GM21576 (cell line): Measurements from ENCODE around the gene MBD5.

Source experiments
- ATAC-seq: cut with Tn5 transposase; IDR thresholded peaks from one replicate; pipeline ENCODE4 v1.9.1; 2021; ENCODE audit warnings: mild to moderate bottlenecking, moderate library complexity; ENCODE audit not compliant: unreplicated experiment

The MBD5 gene

DNA sequence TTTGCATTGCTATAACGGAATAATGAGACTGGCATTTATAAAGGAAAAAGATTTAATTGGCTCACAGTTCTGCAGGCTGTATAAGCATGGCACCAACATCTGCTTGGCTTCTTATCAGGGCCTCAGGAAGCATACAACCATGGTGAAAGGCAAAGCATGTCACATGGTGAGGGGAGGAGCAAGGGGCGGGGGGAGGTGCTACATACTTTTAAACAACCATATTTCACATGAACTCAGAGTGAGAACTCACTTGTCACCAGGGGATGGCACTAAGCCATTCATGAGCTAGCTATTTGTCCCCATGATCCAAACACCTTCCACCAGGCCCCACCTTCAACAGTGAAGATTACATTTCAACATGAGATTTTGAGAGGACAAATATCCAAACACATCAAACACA is 188.7 kb downstream of the MBD5 start:
- ATAC-seq, result no peak

DNA sequence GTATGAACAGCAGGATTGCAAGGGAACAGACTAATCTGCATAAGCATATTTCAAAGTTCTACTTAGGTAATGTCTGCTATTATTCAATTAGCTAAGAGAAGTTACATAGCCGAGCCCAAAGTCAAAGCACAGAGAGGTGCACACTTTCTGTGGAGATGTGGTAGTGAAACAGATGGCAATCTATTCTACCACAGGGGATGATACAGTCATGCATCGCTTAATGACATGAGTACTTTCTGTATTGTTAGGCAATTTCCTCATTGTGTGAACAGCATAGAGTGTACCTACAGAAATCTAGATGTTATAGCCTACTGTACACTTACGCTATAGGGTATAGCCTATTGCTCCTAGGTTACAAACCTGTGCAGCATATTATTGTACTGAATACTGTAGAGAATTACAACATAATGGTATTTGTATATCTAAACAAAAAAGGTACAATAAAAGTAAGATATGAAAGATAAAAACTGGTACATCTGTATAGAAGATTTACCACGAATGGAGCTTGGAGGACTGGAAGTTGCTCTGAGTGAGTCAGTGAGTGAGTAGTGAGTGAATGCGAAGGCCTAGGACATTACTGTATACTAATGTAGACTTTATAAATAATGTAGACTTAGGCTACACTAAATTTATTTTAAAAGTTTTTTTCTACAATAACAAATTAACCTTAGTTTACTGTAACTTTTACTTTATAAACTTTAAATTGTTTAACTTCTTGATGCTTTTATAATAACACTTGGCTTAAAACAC is 197.6 kb downstream of the MBD5 start:
- ATAC-seq, result no peak

DNA sequence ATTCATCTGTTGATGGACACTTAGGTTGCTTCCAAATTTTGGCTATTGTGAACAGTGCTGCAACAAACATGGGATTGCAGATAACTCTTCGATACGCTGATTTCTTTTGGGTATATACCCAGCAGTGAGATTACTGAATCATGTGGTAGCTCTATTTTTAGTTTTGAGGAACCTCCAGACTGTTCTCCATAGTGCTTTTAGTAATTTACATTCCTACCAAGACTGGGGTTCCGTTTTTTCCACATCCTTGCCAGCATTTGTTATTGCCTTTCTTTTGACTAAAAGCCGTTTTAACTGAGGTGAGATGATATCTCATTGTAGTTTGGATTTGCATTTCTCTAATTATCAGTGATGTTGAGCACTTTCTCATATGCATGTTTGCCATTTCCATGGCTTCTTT is 200.3 kb downstream of the MBD5 start:
- no peak for ATAC-seq

DNA sequence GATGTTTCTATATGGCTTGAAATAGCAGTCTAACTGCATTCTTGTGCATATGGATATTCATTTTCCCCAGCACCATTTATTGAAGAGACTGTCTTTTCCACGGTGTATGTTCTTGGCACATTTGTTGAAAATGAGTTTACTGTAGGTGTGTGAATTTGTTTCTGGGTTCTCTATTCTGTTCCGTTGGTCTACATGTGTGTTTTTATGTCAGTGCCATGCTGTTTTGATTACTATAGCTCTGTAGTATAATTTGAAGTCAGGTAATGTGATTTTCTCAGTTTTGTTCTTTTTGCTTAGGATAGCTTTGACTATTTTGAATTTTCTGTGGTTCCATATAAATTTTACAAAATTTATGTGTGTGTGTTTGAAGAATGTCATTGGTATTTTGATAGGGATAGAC is 201.0 kb downstream of the MBD5 start:
- ATAC-seq, result no peak

DNA sequence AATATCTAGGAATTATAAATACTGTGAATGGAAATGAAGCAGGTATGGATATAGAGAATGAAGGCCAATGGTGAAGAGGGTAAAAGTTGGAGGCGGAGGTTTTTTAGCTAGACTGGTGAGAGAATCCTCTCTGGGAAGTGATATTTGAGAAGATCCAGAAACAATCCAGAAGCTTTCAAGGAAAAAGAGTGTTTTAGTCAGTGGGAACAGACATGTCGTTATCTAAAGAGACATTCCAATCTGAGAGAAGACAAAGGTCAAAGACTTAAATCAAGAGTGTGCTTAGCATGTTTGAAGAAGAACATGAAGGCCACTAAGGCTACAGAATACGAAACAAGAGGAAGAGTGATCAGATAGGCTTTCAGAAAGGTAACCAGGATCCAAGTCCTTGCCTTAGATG is 211.0 kb downstream of the MBD5 start:
- no peak for ATAC-seq

DNA sequence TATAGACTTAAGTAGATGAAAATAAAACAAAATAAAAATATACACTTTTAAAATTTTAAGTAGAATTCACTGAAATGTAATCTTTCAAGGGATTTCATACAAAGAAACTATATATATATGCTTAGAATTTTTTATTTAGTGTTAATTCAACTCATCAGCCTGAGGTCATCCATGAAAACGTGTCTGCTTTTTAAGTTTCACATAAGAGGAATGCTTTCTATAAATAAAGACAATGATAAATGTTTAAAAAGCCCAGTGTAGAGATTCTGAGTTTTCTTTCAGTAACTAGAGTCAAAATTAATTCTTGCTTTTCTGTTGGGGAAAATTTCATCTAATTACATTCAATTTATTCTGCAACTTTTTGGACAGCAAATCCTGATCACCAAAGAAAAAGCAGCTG is 213.3 kb downstream of the MBD5 start:
- no peak for ATAC-seq

DNA sequence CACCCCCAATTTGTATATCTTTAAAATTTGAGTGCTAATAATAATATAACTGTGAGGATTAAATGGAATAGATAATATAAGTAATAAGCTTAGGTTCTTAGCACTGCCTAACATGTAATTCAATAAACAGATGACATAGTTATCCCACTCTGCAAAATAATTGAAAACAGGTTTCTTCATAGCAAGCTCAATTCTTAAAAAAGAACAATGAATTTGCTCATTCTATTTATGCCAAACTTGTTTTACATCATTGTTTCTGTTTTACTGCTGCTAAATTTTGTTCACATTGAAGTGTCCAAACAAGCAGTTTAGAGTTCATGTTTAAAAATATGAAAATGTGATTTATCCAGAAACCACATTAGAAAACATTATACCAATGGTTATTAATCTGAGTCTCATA is 217.0 kb downstream of the MBD5 start:
- no peak for ATAC-seq

DNA sequence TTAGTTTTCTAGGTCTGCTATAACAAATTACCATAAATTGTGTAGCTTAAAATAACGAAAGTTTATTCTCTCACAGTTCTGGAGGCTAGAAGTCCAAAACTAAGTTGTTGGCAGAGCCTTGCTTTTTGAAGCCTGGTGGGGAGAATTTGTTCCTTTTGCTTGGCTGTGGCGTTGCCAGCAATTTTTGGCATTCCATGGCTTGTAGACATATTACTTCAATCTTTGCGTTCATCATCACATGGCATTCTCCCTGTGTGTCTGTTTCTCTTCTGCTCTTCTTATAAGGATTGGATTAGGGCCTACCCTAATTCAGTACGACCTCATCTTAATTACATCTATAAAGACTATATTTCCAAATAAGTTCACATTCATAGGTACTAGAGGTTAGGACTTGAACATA is 217.7 kb downstream of the MBD5 start:
- no peak for ATAC-seq

DNA sequence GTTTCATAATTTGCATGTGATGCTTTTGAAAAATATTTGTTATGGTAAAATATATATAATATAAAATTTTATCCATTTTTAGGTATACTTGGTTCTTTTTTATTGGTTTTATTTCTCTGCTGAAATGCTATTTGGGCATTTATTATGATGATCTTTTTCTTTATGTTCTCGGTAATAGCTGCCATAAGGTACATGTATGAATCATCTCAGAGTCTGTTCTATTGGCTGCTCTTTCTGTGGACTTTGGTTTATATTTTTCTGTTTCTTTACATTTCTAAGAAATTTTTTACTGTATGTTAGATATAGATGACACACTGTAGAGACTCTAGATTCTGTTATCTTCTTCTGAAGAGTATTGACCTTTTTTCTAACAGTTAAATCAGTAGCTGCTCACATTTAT is 219.9 kb downstream of the MBD5 start:
- no peak for ATAC-seq

DNA sequence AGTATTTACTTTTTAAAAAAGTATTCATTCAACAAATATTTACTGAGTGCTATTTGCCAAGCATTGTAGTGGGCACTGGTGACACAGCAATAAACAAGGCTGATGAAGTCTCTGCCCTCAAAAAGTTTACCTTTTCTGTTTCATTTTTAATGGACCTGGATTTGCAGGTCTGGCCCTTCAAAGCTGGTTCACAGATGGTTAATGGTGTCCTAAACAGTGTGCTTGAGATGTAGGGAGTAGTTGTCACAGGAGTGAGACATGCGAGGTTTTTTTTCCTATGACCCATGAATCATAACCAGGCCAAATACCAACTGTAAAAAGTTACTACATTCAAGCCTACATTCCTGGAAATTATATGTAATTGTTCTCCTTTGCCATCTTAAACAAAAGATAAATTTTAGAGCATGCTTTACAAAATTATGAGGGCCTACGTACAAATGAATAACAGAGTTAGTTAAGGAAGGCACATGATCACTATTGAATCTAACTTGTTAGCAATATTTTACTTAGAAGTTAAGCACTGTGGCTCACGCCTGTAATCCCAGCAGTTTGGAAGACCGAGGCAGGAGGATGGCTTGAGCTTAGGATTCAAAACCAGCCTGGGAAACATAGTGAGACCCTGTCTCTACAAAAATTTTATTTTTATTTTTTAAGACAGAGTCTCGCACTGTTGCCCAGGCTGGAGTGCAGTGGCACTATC is 223.9 kb downstream of the MBD5 start:
- ATAC-seq, result no peak

DNA sequence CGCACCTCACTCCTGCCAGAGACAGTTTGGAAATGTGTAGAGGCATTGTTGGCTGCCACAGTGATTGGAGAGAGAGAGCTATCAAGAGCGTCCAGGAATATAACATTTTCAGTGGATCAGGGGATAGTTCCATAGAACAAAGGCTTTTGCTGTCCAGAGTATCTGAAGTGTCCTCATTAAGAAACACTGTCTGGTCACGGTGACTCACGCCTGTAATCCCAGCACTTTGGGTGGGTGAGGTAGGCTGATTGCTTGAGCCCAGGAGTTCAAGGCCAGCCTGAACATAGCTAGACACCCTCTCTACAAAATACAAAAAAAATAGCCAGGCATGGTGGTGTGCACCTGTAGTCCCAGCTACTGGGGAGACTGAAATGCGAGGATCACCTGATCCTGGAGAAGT is 231.1 kb downstream of the MBD5 start:
- ATAC-seq, result no peak

DNA sequence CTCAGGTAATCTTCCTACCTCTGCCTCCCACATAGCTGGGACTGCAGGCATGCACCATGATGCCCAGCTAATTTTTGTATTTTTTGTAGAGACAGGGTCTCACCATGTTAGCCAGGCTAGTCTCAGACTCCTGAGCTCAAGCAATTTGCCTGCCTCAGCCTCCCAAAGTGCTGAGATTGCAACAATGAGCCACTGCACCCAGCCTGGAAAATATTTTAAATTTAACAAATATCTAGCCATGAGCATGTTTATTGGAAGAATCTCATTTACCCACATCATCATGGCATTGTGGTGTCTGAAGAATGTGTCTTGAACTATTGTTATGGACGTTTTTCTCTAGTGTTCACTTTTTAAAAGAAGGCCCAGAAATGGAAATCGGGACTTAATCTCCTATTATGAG is 231.8 kb downstream of the MBD5 start:
- no peak for ATAC-seq

DNA sequence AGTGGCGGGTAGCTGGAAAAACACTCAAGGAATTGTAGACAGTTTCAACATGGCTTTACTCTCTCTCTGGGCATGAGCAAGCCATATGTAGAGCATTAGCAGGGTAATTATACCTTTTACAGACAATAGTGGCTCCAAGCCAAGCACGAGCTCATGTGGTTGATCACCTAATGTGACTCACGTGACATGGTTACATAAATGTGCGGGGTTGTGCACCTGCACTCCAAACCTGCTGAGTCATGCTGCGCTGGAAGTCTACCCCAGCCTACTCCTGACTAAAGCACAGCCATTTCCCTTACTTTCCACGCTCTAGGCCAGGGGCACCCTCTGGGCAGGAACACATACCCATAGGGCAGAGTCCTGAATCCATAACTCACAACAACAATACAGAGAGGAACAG is 232.8 kb downstream of the MBD5 start:
- no peak for ATAC-seq

DNA sequence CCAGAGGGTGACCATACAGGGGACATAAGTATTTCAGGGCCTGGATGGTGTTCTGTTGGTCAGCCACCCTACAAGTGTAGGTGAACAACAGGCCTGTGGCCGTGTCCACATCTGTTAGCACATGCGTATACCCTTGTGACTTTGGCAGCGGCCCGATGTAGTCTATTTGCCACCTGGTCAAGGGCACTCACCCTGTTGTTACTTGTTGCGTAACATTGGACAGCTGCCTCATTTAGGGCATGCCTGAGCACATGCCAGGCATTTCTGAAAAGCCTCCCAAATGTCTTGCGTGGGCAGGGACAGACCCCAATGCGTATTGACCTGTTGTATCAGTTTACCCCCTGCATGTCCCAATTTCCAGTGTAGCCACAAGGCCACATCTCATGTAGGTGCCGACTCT is 235.0 kb downstream of the MBD5 start:
- ATAC-seq, result no peak

DNA sequence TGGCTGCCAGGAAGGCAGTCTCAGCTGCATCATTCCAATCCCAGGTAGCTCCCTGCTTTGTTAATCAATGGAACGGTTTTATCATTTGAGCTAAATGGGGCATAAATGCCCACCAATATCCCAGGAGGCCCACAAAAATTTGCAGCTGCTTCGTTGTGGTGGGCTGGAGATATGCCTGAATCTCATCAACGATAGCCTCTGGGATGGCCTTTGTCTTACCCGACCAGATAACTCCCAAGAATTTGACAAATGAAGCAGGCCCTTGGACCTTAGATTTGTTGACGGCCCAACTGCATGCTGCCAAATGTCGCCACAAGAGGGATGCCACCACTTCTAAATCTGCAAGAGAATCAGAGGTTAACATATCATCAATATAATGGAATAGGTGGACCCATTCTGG is 236.4 kb downstream of the MBD5 start:
- ATAC-seq, result no peak

DNA sequence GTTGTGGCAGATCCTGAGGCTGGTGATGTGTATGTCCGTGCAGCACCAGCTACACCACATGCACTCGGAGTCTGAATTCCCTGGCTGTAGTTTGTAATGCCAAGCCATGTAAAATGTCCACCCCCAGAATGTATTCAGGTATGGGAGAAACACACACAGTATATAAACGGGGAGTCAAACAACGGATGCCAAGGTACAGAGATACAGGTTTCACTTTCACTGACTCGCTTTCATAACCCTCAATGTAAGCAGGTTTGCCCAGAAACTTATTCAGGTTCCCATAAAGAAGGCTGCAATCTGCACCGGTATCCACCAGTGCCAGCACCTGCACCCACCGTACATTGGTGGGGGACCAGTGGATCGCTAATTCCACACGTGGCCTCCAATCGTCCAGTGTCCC is 237.2 kb downstream of the MBD5 start:
- ATAC-seq, result no peak

DNA sequence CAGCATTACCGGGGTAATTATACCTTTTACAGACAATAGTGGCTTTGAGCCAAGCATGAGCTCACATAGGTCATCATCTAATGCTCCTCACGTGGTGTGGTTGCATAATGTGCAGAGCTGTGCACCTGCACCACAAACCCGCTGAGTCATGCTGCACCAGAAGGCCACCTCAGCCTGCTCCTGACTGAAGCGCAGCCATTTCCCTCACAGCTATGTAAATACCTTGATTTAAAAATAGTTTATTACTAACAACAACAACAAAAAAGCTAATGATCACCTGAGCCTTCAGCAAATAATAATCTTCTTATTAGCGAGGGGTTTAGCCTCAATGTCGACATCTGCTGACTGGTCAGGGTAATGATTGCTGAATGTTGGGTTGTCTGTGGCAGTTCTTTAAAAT is 238.8 kb downstream of the MBD5 start:
- no peak for ATAC-seq

DNA sequence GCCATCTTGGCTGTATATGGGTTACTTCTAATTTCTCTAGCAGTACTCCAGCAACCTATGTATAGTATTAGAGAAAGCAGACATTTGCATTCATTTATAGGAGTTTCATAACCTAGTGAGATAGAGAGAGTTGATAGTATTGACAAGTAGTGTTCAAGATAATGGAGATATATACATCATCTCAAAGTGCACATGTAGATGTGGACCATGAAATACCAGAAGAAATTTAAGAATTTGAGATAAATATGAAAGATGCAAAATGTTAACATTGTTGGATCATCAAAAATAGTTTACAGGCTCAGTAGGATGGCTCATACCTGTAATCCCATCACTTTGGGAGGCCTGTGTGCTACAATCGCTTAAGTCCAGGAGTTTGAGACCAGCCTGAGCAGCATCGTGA is 243.0 kb downstream of the MBD5 start:
- ATAC-seq, result no peak

DNA sequence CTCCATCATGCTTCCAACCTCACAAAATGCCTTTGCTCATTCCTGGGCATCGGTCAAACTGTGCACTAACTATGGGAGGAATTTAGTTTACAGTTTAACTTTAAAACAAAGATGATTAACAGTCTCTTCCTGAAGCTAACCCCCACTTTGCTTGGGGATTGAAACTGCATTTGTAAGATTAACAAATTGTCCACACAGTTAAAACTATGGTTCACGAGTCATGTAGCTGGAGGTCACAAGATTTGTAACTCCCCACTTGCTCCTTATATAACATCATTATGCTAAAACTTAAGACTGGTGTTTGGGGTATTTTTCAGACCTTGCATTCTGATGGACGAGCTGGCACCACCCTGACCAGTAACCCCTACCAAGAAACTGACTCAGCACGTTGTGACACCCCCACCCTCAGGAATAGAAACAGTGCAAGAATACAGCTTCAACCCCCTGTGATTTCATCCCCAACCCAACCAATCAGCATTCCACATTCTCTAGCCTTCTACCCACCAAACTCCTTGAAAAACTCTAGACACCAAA is 252.3 kb downstream of the MBD5 start:
- ATAC-seq, result no peak

DNA sequence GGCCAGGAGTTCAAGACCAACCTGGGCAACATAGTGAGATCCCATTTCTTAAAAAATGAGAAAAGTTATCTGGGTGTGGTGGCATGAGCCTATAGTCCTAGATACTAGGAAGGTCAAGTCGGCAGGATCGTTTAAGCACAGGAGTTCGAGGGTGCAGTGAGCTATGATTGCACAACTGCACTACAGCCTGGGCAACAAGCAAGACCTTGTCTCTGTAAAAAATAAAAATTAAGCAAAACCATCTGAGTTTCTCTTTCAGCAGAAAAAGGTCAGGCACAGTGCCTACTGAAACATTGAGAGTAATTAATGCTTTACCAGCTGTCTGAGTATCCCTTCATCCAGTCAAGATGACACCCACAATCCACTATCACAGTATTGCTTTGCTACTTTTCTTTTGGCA is 258.3 kb downstream of the MBD5 start:
- ATAC-seq, result no peak

DNA sequence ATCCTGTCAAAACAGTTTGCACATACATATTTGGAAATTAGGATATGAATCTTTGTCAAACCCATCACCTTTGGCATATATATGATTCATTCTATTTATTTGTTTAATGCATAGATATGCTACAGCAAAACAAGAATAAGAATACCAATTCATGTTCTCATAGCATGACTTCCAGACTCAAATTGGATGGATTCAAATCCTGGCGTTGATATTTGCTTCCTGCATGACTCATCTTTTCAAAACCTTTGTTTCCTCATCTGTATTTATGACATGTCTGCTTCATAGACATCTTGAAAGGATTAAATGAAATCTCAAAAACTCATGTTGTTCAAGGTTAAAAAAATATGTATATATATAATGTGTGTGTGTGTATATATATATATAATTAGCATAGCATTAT is 261.3 kb downstream of the MBD5 start:
- ATAC-seq, result no peak

DNA sequence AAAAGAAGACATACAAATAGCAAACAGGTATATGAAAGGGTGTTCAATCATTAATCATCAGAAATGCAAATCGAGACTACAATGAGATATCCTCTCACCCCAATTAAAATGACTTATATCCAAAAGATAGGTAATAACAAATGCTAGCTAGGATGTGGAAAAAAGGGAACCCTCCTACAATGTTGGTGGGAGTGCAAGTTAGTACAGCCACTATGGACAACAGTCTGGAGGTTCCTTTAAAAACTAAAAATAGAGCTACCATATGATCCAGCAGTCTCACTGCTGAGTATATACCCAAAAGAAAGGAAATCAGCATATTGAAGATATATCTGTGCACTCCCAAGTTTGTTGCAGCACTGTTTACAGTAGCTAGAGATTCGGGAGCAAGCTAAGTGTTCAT is 271.5 kb downstream of the MBD5 start:
- ATAC-seq, result no peak

DNA sequence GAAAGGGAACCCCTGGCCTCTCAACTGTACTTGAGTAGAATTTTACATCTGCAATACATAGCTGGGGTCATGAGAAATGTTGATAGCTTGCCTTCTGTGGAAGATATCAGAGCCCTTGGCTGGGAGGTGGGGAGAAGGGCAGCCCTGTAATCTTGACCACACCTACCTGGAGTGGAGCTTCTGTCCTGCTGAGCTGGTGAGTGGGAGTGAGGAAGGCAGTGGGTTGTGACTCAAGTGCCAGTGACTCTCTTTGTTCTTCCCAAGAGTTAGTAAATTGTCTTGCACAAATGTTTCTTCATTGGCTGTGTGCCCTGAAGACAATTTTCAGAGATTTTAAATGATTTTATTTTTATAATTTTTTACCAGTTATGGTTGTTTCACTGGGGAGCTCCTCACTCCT is 277.3 kb downstream of the MBD5 start:
- ATAC-seq, result no peak
